Retina (tissue), 1 donor: Measurements from ENCODE around the gene ADI1.
A peak's percentile ranks its signal among the peaks of the same experiment; 100 is the strongest.

Experiments used
- DNase-seq: peaks from one replicate; pipeline ENCODE4 v3.0.0-alpha.2; 2016

Gene ADI1, protein sequence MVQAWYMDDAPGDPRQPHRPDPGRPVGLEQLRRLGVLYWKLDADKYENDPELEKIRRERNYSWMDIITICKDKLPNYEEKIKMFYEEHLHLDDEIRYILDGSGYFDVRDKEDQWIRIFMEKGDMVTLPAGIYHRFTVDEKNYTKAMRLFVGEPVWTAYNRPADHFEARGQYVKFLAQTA

GRCh38 chr2:3519255-3520205 is at the start of gene ADI1:
Gene ADI1 (minus strand): TSS chr2:3519531. CDS start chr2:3519487, 44 bp downstream.
- DNase-seq, result no peak

- no peak for DNase-seq
Measured at GRCh38 chr2:3566806-3567205, 47.5 kb upstream of the ADI1 start.

DNA sequence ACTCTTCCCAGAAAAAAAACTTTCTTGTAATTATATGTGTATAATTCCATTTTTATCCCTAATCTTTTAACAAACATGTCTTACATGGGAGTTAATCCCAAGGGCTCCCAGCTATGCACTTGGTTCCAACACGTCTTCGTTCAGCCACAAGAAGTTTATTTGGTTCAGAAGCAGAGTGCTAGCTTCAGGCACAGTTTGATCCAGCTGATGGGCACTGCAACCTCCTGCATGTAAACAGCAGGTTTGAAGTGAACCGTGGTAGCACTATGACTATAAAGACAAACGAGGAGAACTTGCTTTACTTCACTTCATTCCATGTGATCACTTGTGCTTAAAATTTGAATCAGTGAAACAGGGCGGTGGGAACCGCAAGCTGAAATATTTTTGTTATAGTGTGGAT is 45.8 kb upstream of the ADI1 start:
- DNase-seq, result no peak

- no peak for DNase-seq
Measured at GRCh38 chr2:3563521-3563976, 44.2 kb upstream of the ADI1 start.

DNA sequence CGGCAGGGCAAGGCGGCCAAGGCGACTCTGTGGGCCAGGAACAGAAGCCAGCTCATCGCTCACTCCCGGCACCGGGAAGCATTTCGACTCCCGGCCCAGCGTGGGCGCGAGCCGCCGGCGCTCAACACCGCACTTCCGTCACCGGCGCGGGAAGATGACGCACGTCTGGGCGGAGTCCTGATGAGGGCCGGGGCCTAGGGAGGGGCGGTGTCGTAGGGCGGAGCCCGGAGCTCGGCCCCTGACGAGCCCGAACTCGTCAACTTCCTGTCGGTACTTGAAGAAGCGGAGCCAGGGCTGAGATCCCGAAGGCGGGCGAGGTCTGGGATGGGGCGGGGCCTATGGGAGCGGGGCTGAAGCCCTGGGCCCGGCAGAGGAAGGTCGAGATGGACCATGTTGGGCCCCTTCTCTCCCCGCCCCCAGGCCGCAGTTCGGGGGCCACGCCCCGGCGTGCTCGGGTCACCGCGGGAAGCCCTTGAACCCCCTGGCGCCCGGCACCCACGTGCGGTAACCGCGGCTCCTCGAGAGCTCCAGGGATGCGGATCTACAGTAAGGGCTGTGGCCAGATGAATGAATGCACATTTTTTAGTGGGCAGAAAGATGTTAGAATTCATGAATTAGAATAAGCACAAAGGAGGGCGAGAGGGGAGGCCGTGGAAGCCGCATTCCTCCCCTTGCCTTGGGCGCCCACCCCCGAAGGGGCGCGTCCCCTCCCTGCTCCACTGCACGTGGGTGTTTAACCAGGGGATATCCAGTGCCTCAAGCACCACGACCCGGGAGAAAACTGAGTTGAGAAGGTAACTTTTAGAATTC is 39.1 kb upstream of the ADI1 start, which contains the start of gene RNASEH1:
Gene RNASEH1 (minus strand): TSS at position 129 of the 810 bp plus-strand sequence. CDS start 73 bp downstream, at position 56.
- DNase-seq, result peak; percentile 98

DNA sequence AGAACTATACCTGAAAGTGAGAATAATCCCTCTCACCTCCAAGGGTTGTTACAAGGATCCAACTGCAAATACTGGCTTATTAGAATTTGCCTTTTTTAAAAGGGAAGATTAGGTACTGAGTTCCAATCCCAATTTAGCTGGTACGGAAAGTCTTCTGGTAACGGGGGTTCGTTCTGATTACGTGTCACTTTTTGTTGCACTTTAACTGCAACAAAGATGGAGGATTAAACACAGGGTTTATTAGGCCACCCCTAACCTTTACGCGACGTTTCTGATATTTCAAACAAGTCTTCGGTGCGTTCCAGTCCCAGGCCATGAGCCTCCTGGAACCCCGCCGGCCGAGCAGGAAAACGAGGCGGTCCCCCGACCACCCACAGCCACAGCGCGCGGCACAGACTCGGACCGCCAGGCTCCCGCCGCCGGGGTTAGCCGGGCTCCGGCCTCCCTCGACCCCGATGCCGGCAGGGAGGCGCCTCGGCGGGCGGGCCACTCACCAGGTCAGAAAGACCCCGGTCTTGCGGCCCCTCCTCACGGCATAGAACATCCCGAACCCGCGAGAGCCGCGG is 38.4 kb upstream of the ADI1 start:
- no peak for DNase-seq

- DNase-seq, result no peak
Measured at GRCh38 chr2:3553946-3554345, 34.6 kb upstream of the ADI1 start.

DNA sequence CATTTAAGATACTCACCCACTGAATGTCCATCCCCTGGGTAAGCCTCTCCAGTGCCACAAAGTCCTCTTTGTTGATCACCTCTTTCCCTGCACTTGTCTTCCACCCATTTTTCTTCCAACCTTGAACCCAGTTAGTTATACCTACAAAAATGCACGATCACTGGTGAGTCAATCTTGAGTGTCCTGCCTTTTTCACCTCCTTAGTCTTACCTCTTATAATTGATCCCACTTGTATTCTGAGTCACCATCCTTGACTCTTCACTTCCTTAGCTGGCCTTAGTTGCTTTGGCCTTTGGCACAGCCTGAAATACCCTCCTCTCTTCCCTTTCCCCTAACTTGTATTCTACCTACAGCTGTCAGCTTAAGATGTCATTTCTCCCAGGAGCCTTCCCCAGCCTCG is 28.6 kb upstream of the ADI1 start:
- no peak for DNase-seq

- DNase-seq, result no peak
Measured at GRCh38 chr2:3545788-3546478, 26.6 kb upstream of the ADI1 start.

- DNase-seq, result no peak
Measured at GRCh38 chr2:3543023-3543683, 23.8 kb upstream of the ADI1 start.

- no peak for DNase-seq
Measured at GRCh38 chr2:3542107-3542506, 22.8 kb upstream of the ADI1 start.

DNA sequence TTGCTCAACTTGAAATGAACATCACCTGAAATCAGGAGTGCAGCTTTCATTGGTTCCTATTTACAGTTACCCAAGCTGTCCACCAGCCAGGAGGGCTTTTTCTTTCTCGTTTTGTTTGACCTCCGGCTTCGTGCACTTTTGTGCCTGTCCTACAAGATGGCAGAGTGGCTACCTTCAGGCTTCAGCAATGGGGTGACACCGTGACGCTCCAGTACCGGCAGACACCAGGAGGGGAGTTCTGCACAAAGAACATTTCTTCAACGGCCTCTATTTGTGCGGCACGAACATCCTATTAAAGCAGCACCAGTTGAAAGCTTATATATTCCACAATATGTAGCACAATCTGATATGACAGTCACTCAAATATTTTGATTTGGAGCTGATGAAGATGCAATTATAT is 20.5 kb upstream of the ADI1 start:
- no peak for DNase-seq

DNA sequence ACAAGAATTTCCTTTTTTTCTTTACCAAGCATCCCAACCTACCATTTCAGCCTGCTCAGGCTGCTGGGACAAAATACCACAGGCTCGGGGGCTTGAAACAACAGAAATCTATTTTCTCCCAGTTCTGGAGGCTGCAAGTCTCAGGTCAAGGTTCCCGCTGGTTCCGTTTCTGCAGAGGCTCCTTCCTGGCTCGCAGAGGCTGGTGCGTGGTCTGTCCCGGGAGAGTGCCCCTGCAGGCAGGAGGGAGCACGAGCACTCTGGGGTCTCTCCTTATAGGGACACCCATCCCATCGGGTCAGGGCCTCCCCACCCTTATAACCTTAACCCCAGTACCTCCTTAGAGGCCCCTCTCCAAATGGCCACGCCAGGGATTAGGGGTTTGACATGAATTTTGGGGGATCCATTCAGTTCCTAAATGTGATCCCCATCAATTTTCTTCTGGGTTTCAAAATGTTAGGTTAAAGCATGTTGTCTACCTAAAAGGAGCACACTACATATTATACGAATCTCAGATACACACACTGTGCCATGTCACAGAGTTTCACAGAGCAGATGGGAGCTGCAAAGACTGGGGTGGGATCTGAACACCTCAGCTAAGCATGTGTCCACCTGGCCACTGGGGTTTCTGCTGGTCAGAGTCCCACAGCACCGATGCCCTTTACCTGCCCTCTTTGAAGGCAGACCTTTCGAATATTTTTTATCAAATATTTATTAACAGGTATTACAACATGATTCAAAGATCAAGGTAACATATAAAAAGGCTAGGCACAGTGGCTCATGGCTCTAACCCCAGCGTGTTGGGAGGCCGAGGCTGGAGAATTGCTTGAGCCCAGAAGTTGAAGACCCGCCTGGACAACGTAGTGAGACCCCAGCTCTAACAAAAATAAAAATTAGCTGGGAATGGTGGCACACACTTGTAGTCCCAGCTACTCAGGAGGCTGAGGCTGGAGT is 17.6 kb upstream of the ADI1 start:
- no peak for DNase-seq

- DNase-seq, result no peak
Measured at GRCh38 chr2:3535794-3536681, 16.7 kb upstream of the ADI1 start.

GRCh38 chr2:3535467-3535793 is 16.1 kb upstream of the ADI1 start:
- no peak for DNase-seq

DNA sequence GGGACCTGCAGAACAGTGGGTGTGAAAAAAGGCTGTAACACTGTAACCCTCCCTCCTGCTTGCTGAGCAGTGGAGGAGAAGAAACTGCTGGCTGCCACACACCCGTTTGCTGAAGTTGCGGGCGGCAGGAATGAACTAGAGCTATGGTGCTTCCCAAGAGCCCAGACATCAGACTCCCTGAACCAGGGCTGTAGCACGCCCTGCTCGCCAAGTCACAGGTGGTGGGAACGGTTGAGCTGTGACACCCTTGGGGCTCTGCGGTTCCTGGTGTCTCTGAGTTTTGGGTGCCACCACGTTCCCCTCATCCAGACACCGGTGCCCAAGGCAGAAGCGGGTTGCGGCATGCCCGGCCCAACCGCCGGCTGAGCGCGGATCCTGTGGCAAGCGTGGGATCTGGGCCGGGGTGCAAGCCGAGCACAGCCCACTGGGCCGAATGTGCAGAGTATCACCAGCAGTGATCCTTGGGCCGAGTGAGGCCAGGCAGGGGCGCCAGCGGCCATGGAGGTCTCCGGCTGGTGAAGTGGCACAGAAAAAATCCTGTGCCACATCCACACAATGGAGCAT is 15.0 kb upstream of the ADI1 start:
- no peak for DNase-seq

- DNase-seq, result no peak
Measured at GRCh38 chr2:3533836-3534235, 14.5 kb upstream of the ADI1 start.

GRCh38 chr2:3532941-3533340 is 13.6 kb upstream of the ADI1 start:
- DNase-seq, result no peak
